HG03571 (cell line): Measurements from ENCODE around the gene DGAT2.

Experiments used
- ATAC-seq: cut with Tn5 transposase; IDR thresholded peaks from one replicate; pipeline ENCODE4 v1.9.1; 2021; ENCODE audit not compliant: unreplicated experiment

The DGAT2 gene

DNA sequence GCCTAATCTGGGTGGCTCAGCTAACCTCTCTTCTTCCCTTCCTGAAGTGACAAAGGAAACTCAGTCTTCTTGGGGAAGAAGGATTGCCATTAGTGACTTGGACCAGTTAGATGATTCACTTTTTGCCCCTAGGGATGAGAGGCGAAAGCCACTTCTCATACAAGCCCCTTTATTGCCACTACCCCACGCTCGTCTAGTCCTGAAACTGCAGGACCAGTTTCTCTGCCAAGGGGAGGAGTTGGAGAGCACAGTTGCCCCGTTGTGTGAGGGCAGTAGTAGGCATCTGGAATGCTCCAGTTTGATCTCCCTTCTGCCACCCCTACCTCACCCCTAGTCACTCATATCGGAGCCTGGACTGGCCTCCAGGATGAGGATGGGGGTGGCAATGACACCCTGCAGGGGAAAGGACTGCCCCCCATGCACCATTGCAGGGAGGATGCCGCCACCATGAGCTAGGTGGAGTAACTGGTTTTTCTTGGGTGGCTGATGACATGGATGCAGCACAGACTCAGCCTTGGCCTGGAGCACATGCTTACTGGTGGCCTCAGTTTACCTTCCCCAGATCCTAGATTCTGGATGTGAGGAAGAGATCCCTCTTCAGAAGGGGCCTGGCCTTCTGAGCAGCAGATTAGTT, 32.3 kb downstream of the DGAT2 start:
- no peak for ATAC-seq

DNA sequence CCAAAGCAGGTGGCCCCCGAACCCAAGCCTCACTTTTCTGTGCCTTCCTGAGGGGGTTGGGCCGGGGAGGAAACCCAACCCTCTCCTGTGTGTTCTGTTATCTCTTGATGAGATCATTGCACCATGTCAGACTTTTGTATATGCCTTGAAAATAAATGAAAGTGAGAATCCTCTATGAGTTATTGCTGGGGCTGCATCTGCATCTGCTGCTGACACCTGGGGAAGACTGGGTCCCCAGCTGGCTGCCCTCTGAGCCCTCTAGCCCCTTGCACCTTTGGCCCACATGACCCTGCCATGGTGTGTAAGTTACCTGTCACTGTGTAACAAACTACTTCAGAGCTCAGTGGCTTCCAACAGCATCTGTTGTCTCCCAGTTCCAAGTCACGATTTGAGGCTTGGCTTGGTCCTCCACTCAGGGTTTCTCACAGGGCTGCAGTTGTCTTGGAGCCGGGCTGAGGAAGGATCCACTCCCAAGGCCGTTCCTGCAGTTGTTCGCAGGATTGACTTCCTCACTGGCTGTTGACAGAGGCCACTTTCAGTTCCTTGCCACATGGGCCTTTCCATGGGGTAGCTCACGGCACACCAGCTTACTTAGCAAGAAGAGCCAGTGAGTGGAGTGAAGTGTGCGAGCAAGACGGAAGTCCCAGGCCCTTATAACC, 32.9 kb downstream of the DGAT2 start:
- no peak for ATAC-seq

DNA sequence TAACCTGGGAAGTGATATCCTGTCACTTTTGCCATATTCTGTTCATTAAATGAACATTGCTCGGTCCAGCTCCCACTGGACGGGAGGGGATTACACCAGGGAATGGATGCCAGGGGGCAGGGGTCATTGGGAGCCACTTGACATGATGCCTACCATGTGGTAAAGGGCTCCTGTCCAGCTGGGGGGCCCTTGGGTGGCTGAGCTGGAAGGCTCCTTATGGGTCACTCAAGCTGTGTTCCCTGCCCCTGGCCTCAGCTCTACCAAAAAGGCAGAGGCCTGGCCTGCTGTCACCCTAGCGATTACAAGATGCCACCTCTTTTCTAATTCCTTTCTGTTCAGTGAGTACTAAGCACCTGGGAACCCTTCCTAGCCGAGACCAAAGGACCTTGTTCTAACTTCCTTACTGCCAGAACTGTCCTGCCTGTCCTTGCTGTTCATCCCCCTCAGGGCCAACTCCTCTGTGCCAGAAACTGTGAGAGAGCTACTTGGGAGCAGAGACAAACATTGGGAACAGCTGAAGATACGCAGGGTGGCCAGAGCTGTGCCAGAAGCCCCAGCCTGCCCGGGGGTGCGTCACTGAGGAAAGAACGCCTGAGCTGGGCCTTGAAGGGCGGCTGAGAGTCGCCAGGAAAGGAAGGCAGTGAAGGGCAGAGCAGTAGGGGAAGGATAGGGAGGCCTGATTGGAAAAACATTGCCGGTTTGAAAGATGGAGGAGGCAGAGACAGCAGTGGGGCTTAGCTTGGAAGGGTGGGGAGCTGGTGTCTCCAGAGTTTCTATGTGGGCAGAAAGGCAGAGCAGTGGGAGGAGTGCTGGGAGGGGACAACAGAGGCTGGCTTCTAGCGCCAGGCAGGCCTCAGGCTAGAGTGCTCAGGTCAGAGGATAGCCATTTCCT, 33.7 kb downstream of the DGAT2 start:
- no peak for ATAC-seq

GRCh38 chr11:75802913-75803820, 34.6 kb downstream of the DGAT2 start:
- ATAC-seq = no peak

DNA sequence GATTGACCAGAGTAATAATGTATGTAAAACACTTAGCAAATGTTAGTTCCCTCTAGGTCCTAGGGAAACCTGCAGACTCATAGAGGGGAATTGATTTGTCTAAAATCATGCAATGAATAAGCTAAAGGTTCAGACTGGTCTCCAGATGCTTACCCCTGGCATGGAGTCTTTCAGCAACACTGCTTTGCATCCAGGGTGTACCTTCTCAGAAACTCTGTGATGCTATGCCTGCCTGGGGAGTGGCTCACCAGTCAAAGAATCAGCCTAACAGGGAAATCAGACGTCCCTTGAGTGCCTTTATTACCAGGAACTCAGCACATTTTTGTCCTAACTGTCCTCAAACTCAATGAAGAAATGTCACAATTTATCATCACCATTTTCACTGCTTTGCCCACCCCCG, 40.5 kb downstream of the DGAT2 start:
- ATAC-seq = no peak

DNA sequence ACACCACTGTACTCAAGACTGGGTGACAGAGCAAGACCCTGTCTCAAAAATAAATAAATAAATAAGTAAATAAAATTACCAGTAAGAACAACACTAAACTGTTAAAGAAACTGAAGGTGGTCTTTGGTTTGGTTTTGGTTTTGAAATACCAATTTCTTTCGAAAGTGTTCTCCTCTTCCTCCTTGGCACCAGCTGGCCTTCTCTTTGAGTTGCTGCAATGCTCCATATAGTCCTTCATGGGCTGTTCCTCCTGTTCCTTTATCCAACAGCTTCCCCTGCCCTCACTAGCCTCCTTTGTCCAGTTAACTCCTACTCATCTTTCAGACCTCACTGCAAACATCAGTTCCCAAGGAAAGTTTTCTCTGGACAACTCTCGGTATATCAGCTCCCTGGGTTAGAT, 41.4 kb downstream of the DGAT2 start:
- ATAC-seq = no peak

- no peak for ATAC-seq
Observed at GRCh38 chr11:75810637-75811390, 42.2 kb downstream of the DGAT2 start.

GRCh38 chr11:75811485-75811884, 42.9 kb downstream of the DGAT2 start:
- no peak for ATAC-seq

- no peak for ATAC-seq
Observed at GRCh38 chr11:75812542-75813040, 44.0 kb downstream of the DGAT2 start.

DNA sequence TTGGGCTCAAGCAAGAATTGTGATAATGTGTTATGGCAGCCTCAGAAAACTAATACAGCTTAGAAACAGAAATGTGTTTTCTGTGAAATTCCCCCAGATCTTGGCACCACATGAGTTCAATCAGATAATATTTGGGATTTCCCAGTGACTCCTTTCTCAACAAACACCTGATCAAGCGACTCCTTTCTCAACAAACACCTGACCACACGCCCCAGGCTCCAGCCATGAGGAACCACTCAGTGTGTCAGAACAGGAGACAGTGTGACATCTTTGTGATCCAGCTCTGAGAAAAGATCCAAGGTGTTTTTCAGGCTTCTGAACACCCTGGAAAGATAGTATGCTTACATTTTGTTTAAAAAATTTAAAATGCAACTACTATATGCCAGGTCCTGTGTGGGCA, 44.5 kb downstream of the DGAT2 start:
- ATAC-seq = no peak

DNA sequence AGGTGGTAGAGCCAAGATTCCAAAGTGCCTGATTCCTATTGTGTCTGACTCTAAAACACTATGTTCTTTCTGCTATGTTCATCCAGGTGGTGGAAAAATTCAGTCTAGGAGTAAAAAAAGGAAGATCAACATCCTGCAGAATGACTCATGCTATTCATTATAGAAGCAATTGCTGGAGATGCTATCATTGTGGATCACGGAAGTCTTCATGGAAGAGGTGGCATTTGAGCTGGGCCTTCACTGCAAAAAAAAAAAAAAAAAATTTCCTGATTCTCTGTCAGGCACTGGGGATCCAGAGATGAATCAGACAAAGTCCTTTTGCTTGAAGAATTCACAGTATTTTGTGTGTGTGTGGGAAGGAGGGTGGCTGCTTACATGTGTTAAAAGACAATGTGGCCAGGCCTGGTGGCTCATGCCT, 45.1 kb downstream of the DGAT2 start:
- no peak for ATAC-seq

DNA sequence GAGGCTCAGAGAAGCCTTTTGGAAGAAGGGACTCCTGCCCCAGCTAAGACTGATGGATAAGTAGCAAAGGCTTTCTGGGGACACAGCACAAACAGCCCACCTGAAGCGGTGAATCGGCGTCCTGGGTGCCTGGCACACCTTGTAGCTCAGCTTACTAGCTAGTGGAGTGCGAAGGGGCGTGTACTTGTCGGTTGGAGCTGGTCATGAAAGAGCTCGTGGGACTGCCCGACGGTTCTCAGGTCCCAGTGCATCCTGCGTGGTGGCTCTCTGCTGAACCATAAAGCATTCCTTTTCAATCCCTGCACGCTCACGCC, 45.7 kb downstream of the DGAT2 start:
- ATAC-seq = peak; percentile 22

- ATAC-seq = peak; percentile 76
Observed at GRCh38 chr11:75814677-75815344, 46.2 kb downstream of the DGAT2 start, which contains the start of gene UVRAG. TSS of gene UVRAG (plus strand) at chr11:75815210. CDS start at chr11:75815408, 198 bp downstream.

DNA sequence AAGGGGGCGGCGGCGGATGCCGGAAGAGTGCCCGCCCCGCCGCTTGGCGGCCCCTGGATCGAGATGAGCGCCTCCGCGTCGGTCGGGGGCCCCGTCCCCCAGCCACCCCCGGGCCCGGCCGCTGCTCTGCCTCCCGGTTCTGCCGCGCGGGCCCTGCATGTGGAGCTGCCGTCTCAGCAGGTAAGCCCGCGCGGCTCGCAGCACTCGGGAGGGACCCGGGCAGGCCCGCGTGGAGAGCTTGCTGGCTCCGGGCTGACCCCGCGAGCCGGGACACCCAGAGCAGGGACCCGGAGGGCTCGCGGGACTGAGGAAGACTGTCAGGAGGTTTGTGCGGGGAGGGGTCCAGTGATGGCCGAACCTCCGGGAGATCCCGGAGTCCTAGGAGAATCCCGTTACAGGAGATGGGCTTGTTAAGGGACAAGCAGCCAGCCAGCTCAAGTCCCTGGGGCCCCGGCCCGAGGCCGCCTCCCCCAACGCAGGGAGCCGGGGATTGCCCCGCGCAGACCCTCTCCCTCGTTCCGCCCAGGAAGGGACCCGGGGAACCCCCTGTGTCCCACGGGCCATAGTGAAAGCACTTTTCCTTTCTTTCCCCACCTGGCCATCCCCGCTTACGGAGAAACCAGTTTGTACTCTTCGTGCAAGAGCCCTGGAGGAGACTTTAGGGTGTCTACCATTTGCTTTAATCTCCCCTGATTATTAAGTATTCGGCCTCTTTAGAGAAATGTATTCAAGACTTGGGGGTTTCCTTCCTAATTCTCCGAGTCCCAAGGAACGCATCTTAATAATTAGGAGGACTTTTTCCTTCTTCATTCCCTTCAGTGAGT, 47.0 kb downstream of the DGAT2 start:
- ATAC-seq = peak; percentile 4

DNA sequence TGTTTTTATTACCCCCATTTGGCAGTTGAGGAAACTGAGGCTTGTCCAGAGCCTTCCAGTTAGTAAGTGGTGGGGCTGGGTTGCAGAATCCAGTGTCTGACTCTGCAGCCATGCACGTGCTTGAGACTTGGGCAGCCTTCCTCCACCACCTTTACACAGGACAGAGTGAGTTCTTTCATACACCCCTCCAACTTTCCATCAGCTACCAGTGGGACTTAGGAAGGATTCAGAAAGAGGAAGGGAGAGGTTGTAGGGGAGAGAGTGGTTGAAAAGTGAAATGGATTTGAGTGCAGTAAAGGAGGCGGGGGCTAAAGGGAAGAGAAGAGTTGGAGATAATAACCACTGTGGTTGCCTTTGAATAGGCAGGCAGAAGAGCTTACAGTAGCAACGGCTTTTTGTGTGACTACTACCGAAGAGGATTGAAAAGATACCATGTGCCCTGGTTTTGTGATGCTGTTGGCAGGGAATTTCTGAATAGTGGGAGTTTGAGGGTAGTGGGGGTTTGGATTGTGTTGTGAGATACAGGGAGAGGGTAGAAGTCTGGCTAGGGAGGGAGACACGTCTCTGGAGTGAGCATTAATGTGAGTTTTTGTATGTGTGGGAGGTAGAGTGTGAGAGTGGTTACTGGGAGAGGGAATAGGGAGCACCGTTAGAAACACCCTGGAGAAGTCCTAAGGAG, 48.1 kb downstream of the DGAT2 start:
- ATAC-seq = no peak

DNA sequence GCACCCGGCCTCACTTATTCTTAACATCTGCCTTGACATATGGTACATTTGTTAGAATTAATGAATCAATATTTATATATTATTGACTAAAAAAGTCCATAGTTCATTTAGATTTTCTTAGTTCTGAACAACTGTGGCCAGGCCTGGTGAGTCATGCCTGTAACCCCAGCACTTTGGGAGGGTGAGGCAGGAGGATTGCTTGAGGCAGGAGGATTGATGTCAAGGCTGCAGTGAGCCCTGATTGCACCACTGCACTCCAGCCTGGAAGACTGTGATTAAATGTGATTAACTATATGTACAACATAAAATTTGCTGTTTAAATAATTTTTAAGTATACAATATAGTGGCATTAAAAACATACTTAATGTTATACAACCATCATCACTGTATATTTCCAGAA, 52.1 kb downstream of the DGAT2 start:
- ATAC-seq = no peak

- ATAC-seq = no peak
Observed at GRCh38 chr11:75821202-75821601, 52.6 kb downstream of the DGAT2 start.

DNA sequence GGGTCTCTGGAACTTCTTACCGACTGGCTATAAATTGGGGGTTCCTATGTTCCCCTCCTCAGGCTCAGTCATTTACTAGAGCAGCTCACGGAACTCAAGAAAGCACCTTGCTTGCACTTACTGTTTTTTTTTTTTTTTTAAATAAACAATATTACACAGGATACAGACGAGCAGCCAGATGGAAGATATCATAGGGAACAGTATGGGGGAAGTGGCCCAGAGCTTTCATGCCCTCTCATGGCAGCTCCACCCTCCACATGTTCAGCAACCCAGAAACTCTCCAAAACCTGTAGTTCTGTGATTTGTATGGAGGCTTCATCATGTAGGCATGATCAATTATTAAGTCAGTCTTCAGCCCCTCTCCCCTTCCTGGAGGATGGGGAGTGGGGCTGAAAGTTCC, 54.0 kb downstream of the DGAT2 start:
- ATAC-seq = no peak
